Measurements from ENCODE around the gene GRIPAP1. TPM values are rescaled to one million over a fixed set of nuclear protein-coding genes. Genes with fewer than 3 reads are reported as not detected.
A peak's percentile ranks its signal among the peaks of the same experiment; 100 is the strongest.

GRIPAP1 gene
- total and polyA plus RNA-seq, 2 of the 13 experiments (the other 11 are each of a cell fraction or from before 2014, with no cell fraction given) = 16.1 to 22.6 TPM

GRCh38 chrX:49019599-49020249 is 17.7 kb upstream of the GRIPAP1 start (continued):
- TF ChIP-seq REST (IDR thresholded peaks at IDR 0.05; ENCODE audit: borderline replicate concordance in 1 of 2, low read depth in 1 of 2, low read length in 2 of 2) = no peak
- no peak for TF ChIP-seq MZF1 (CRISPR knock-in tag; IDR thresholded peaks at IDR 0.05; ENCODE audit: borderline replicate concordance)
- no peak for TF ChIP-seq MLX (CRISPR knock-in tag; IDR thresholded peaks at IDR 0.05)
- TF ChIP-seq NFYB (CRISPR knock-in tag; IDR thresholded peaks at IDR 0.05) = no peak
- TF ChIP-seq ZNF605 (CRISPR knock-in tag; IDR thresholded peaks at IDR 0.05) = no peak
- TF ChIP-seq TAF1 (CRISPR knock-in tag; IDR thresholded peaks at IDR 0.05) = no peak
- no peak for TF ChIP-seq MTA1 (CRISPR knock-in tag; IDR thresholded peaks at IDR 0.05; ENCODE audit: borderline replicate concordance)
- no peak for TF ChIP-seq ZNF441 (CRISPR knock-in tag; IDR thresholded peaks at IDR 0.05; ENCODE audit: borderline replicate concordance)
- no peak for TF ChIP-seq ZNF576 (CRISPR knock-in tag; IDR thresholded peaks at IDR 0.05)
- peak; percentile 77 for TF ChIP-seq CEBPG (CRISPR knock-in tag; IDR thresholded peaks at IDR 0.05)
- peak; percentile 57 for TF ChIP-seq PAXIP1 (CRISPR knock-in tag; conservative IDR thresholded peaks at IDR 0.05)
- no peak for TF ChIP-seq FOXO4 (CRISPR knock-in tag; conservative IDR thresholded peaks at IDR 0.05)
- no peak for TF ChIP-seq ZNF550 (CRISPR knock-in tag; IDR thresholded peaks at IDR 0.05; ENCODE audit: borderline replicate concordance)
- TF ChIP-seq RORA (CRISPR knock-in tag; IDR thresholded peaks at IDR 0.05) = no peak
- no peak for TF ChIP-seq ZNF878 (CRISPR knock-in tag; IDR thresholded peaks at IDR 0.05)
- TF ChIP-seq NR2C2 (CRISPR knock-in tag; IDR thresholded peaks at IDR 0.05; ENCODE audit: borderline replicate concordance) = peak; percentile 77; the same call in 1 of the 2 replicates
- no peak for TF ChIP-seq ZNF296 (CRISPR knock-in tag; conservative IDR thresholded peaks at IDR 0.05)
- no peak for TF ChIP-seq ZNF547 (CRISPR knock-in tag; IDR thresholded peaks at IDR 0.05)
- TF ChIP-seq SALL1 (CRISPR knock-in tag; IDR thresholded peaks at IDR 0.05) = peak; percentile 59; the same call in 1 of the 2 replicates
- TF ChIP-seq PAF1 (CRISPR knock-in tag; IDR thresholded peaks at IDR 0.05) = no peak
- TF ChIP-seq RBAK (CRISPR knock-in tag; IDR thresholded peaks at IDR 0.05) = no peak
